ENCODE data around the gene SP100. TPM values are rescaled to one million over a fixed set of nuclear protein-coding genes. Genes with fewer than 3 reads are reported as not detected.

Gene SP100
- 114 and 148 TPM in 2 replicates for total RNA-seq

DNA sequence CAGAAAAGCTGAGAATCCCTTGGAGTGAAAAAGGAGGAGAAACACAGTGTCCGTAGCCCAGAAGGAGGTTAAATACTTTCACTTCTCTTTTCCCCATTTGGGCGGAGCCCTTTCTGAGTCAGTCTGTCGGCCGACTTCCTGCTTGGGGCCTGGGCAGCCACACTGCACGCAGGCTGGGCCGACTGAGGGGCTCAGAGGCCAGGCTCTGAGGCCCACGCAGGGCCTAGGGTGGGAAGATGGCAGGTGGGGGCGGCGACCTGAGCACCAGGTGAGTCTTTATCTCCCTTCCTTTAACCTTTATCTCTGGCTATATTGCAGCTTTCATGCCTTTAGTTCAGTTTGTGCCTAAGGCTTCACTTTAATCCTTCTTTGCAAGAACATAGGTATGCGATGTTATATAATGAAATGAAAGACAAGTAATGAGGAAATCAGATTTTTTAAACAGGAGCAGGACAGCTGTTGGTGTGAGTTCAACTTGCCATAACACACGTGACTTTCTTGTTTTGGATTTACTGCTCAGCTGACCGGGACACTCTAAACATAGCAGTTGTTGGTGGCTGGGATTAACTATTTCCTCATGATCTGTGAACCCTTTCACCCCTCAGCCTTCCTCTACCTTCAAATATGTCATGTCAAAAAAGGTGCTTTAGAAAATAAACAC is at the start of gene SP100:
SP100 (plus strand) TSS at position 141 of the 661 bp plus-strand sequence; CDS start at position 237, 96 bp downstream.

Small RNA genes within 50 kb of the gene (small RNA-seq; reads per million reads assigned to genes)
- gene HMGB1P3 (not detected), gene RN7SL834P (not detected), gene RNU6-451P (not detected)

Other genes with a start within 250 kb of the SP100 start
- gene SP110, start 196.2 kb upstream of the SP100 start, total RNA-seq, result 8.4 and 17.3 TPM in 2 replicates
- gene SP140, start 190.5 kb upstream of the SP100 start, total RNA-seq, result under 0.01 TPM in 1 of 2 replicates, not detected in the other
- 12.1 and 13.2 TPM in 2 replicates for gene SP140L, start 89.0 kb upstream of the SP100 start, total RNA-seq

Measured in subcutaneous preadipocyte (primary cell).